Inflammatory macrophage (primary cell): ENCODE measurements around the gene CATSPERE.
"Not testable (repeated sequence)": the region's sequence is repeated elsewhere in the genome, so short reads cannot be mapped to it uniquely, and the experiment has no call there.

Experiments
- DNase-seq, 2 donors: peaks; one replicate each; pipeline ENCODE4 v3.0.0-alpha.2; 2020 to 2022

The CATSPERE gene

DNA sequence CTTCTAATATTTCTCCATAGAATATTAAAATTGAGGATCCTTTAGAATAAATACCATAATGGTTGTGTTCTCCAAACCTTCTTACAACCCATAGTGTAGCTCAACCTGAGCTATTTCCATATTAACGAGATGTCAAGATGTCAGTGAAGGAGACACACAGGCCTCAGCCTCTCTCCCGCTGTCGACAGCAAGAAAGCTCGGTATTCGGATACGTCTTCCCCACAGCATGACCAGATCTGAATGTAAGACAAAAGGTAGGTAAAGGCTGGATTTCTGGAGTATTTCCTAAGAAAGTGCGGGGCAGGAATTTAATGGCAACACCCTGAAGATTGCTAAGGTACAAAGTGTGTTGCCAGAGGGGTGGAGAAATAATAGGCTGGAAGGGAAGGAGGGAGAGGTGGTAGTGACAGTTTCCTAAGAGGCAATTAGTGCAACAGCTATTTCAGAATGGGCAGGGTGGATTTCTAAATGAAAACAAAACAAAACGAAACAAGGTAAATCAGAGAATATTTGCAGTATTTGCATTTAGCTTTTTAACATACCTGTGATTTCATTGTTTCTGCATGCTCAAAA lies 11.1 kb upstream of the CATSPERE start:
- DNase-seq: no peak

DNA sequence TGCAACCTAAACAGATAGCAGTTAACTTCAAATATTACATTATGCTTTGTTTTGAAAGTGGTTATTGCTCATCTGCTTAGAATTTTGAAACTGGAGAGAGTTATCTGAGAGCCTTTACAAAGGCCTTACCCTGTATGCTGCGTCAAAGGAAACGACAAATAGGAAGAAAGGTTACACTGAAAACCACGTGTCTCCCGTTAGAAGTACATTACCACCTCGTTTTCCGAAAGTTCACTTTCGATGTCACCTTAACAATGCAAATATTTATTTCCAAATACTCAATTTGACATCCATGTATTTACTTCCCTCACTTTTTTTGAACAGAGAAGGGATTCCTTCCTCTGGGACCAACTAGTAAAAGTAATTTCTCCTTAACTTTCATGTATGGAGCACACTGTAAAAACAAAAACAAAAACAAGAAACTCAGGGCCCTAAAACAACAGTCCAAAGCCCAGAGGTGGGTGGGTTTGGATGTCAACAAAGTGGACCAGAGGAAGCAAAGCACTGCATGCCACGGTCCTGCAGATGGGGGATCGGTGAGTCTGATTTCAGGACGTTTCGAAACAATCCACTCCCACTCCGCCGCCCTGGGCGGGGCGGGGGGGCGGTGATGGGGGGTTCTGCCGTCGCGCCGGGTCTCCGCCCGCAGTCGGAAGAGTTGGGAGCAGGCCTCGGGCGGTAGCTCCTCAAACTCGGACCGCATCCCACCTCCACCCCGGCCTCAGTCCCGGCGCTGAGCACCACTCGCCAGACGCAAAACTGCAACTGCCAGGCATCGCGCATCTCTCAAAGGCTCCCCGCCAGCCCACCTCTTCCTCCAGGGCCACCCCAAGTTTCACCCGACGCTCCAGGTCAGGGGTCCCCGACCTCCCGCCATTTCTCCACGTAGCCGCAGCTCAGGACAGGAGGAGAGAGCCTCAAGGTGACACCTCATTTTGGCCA lies 10.2 kb upstream of the CATSPERE start:
- peak; percentile 50 to 66 for DNase-seq

DNA sequence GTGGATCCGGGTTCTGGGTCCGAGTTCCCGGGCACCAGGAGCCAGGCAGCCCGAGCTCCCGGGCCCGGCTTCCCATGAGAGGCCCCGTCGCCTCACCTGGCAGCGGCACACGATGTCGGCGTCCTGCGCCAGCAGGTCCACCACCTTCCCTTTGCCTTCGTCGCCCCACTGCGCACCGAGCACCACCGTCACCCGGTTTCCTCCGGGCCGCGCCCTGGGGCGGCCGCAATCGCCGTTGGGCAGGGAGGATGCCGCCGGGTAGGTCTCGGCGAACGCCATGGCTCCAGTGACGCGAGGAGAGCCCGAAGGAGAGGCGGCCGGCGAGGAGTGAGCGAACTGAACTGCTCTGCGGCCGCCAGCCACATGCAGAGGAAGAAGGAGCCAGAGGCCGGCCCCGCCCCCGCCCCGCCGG lies 9.5 kb upstream of the CATSPERE start, which contains the start of gene ADSS2:
Gene ADSS2 (minus strand): TSS at position 371 of the 412 bp plus-strand sequence. CDS start 92 bp downstream, at position 279.
- no peak for DNase-seq

DNA sequence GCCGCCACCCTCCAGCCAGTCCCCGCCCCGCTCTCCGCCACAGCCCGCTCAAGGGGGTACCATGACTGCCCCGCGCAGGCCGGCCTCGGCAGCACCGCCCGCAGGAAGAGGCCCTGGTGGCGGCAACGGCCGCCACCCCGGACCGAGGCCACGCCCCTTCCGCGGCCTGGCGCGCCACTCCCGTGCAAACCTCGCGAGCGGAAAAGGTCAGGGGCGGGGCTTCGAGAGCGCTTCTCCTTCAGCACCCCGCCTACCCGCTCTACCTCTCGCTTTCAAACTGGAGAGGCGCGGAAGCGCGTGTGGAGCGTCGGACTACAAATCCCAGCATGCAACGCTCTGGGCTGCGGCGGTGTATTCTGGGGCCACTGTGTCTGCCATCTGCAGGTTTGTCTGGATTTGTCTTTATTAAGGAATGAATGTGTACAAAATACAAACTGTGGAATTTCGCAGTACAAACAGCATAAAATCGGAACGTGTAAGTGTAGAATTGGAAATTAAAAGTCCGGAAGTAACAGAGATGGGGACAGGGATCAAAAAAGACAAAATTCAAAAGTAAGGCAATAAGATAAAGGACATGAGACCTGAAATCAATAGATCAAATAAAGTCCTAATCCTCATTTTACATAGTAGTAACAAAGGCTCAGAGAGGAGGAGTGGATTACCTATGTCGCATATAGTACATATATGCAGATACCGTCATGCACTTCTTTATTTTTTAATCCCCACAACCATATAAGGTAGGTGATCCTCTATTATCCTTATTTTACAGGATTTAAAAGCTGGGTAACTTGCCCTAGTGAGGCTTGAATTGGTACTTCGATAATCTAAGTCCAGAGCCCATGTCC lies 8.9 kb upstream of the CATSPERE start:
- peak; percentile 100 for DNase-seq

DNA sequence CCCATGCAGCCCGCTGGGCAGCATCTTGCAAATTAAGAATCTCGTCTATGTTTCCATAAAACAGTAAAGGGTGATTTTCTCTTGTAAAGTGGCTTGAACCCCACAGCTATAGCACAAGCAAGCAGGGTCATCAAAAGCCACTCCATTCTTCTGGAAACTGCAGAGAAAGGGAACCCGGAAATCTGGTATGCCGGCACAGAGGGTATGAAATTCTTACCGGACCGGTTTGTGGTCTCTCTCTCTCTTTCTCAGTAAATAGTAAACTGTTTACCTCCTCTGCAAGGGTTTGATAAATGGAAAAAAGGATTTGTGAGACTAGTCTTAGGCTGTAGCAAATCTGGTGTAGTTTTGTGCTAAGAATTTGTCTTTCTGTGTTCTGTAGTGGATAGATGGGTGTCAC lies 6.7 kb upstream of the CATSPERE start:
- no peak for DNase-seq

DNA sequence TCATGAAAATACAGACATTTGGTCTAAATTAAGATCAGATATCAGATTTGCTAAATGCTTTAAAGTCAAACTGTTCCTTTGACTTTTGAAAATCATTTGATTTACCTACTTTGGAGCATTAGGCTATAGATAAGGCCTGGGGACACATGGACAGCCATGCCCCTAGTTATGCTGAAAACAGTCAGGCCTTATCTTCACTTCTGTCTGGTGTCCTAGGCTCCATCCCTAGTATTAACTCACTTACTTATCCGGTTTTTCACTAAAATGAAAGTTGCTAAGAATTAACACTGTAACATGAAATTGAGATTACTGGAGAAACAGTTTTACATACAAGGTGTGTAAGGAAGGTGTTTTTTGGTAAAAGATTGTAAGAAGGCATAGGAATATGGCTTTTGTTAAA lies 4.5 kb upstream of the CATSPERE start:
- no peak for DNase-seq

DNA sequence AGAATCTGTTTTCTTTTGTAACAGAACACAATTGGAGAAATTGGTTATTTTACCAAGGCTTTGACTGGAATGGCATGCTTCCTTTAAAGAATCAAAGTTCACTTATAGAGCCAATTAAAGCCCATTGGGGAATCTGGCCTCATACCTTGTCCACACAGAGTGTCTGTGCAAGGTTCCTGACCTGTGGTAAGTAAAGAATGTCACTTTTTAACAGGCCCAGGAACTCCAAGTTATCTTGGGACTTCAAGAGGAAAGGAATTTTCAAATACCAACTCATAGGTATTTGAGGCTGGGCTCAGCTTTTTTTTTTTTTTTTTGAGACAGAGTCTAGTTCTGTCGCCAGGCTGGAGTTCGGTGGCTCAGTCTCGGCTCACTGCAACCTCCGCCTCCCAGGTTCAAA lies 2.3 kb upstream of the CATSPERE start:
- DNase-seq: no peak

DNA sequence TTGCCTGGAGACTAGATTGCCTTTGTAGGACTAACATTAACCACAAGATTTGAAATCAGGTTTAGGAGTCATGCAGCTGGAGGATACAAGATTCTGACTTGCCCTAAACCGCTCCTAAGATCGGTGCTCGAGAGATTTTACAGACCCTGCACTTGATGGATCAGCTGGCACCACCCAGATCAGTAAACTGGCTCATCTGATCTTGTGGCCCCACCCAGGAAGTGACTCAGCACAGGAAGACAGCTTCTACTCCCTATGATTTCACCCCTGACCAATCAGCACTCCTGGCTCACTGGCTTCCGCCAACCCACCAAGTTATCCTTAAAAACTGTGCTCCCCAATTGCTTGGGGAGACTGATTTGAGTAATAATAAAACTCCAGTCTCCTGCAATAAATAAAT lies 876 bp upstream of the CATSPERE start:
- DNase-seq: no peak

DNA sequence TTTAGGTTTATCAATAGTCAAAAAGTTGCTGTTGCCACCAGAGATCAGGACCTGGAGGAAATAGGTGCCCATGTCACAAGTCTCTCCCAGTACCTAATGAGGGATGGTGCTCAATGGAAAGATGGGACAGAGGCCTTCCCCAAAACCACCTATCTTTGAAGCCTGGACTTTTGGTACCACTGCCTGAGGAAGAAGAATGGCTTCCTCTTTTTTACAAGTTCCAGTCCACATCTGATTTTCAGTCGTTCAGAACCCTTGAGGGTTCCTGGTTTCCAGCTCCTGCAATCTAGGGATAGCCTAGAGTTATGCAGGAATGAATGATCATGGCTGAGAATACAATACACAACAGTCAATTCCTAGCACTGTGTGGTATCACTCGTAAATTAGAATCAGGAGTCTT lies 5.7 kb downstream of the CATSPERE start:
- DNase-seq: no peak

DNA sequence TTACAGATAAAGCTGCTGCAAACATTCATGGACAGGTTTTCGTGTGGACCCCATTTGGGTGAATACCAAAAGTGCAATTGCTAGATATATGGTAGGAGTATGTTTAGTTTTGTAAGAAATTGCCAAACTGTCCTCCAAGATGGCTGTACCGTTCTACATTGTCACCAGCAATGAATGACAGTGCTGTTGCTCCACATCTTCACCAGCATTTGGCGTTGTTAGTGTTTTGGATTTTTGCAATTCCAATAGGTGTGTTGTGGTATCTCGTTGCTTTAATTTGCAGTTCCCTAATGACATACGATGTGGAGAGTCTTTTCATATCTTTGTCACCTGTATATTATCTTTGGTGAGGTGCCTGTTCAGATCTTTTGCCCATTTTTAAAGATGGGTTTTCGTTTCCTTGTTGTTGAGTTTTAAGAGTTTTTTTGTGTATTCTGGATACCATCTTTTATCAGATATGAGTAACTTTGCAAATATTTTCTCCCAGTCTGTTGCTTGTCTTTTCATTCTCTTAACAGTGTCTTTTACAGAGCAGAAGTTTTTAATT lies 12.1 kb downstream of the CATSPERE start:
- no peak for DNase-seq

DNA sequence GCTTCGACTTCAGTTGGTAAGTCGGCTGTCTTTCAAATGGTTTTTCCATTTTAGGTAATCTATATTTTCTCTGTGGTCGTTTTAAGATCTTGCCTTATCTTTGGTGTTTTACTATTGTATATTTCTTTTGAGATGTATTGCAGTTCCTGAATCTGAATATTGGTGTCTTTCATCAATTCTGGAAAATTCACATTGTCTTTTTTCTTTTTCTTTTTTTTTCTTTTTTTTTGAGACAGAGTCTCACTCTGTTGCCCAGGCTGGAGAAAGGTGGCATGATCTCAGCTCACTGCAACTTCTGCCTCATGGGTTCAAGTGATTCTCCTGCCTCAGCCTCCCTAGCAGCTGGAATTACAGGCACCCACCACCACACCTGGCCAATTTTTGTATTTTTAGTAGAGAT lies 23.9 kb downstream of the CATSPERE start:
- not testable (repeated sequence) for DNase-seq

DNA sequence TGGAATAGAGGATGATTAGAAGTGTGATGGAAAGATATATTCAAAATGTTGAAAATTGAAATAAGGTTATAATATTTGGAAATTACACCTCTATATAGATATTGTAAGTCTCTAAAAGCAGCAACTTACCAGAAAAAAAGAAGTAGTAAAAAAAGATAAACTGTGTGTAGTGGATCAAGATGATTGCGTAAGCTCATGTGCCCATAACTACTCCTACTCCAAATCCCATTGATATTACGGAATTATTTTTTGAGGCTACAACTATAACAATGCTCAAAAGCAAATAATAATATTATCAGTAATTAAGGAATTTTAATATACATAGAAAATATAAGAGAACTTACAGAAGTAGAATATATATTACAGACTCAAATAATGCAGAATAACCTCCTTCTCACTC lies 33.6 kb downstream of the CATSPERE start:
- DNase-seq: no peak

DNA sequence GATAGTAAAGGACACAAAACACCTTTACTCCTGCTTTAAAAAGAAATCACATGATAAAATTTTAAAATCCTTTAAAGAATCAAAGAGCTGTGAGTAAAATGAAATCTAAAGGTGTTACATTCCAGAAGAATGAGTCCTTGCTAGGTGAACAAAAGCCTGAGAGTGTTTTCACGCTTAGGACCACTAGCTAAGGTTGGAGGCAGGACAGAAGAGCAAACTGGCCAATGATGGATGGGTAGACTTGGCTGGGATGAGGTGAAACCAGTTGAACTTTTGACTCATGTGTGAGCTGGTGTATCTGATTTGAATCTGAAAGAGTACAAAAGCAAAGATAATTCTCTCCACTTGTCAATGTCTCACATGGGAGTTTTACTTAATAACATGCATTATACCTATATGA lies 35.1 kb downstream of the CATSPERE start:
- no peak for DNase-seq

DNA sequence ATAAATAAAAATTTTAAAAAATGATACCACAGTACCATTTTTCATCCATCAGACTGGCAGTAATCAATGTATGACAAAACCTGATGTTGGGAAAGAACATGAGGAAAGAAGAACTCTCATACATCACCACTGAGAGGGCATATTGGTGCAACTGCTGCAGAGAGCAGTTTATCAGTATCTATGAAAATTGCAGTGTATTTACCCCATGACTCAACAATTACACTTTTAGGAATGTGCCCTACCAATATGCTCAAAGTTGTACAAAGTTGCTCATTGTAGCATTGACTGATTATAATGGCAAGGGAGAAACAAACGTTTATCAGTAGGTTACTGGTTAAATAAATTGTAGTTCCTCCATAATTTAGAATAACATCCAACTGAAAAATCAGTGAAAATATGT lies 36.7 kb downstream of the CATSPERE start:
- DNase-seq: no peak

DNA sequence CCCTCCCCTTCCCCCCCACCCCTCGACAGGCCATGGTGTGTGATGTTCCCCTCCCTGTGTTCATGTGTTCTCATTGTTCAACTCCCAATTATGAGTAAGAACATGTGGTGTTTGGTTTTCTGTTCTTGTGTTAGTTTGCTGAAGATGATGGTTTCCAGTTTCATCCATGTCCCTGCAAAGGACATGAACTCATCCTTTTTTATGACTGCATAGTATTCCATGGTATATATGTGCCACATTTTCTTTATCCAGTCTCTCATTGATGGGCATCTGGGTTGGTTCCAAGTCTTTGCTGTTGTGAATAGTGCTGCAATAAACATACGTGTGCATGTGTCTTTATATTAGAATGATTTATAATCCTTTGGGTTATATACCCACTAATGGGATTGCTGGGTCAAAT lies 38.4 kb downstream of the CATSPERE start:
- not testable (repeated sequence) for DNase-seq

DNA sequence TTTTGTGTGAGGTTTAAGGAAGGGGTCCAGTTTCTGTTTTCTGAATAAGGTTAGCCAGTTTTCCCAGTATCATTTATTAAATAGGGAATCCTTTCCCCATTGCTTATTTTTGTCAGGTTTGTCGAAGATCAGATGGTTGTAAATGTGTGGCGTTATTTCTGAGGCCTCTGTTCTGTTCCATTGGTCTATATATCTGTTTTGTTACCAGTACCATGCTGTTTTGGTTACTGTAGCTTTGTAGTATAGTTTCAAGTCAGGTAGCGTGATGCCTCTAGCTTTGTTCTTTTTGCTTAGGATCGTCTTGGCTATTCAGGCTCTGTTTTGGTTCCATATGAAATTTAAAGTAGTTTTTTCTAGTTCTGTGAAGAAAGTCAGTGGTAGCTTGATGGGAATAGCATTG lies 39.4 kb downstream of the CATSPERE start:
- DNase-seq: not testable (repeated sequence)

DNA sequence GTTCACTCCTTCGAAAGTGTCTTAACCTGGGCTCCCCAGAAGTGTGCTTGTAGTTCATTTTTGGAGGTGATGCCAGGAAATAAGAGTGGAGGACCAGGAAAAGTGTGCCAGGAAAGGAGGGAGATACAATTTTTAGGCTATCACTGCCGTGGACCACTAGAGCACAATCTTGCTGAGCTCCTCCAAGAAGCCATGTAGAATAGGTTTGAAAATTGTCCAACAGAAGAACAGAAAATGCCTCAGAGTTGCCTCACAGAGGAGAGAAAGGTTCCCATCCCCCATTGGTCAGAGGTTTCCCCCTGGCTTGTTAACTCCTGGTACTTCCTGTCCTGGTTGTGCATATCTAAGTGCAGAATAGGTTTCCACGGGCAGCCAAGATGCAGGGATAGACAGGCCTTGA lies 41.6 kb downstream of the CATSPERE start:
- DNase-seq: no peak

DNA sequence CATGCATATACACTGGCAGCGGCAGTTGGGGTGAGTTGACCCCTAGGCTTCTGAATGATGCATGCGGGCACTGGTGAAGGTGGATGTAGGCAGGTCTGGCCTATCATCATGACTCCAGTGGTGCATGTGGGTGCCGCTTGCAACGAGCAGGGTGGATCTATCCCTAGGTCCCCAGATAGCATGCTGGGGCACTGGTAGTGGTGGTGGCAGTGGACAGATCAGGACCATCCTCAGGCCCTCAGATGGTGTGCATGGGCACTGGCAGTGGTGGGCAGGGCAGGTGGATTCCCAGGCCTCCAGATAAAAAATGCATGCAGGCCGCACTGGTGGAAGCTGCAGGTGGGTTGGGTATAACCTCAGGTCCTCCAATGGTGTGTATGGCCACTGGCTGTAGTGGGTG lies 52.4 kb downstream of the CATSPERE start:
- no peak for DNase-seq

DNA sequence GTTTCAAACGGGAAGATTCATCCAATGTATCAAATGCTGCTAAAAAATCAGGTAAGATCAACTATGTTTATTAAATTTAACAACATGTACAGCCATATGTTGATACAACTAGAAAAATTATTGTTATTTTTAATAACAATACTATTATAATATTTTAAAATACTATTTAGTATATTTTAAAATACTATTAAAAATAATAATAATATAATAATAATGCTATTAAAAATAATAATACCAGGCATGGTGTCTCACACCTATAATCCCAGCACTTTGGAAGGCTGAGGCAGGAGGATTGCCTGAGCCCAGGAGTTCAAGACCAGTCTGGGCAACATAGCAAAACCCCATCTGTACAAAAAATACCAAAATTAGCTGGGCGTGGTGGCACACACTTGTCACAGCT lies 54.6 kb downstream of the CATSPERE start:
- no peak for DNase-seq

DNA sequence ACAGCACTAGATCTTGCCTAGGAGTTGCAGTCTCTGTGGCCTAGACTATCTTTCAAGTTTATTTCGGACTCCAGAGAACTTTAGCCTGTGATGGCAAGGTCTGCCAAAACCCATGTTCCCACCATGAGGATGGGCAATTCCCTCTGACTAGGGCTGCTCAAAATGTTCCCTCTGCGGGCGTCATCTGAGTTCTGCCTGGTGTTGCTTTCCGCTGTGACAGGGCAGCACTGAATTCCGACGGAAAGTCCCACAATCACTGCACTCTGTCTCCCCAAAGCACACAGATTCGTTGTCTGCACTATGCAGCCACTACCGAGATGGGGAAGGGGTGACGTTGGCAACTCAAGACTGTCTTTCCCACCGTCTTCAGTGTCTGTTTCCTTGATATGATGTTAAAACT lies 75.2 kb downstream of the CATSPERE start:
- no peak for DNase-seq

DNA sequence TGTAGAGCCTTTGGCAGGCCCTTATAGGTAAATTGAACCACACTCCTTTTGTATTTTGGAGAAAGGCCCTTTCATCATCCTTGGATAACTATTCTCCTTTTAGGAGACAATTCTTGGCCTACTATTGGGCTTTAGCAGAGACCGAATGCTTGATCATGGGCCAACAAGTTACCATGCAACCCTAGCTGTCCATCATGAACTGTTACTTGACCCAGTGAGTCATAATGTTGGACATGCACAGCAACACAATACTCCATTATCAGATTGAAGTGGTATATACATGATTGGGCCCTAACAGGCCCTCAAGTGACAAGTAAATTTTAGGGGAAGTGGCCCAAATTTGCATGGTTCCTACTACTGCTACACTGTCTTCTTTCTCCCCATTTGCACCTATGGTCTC lies 84.4 kb downstream of the CATSPERE start:
- no peak for DNase-seq

DNA sequence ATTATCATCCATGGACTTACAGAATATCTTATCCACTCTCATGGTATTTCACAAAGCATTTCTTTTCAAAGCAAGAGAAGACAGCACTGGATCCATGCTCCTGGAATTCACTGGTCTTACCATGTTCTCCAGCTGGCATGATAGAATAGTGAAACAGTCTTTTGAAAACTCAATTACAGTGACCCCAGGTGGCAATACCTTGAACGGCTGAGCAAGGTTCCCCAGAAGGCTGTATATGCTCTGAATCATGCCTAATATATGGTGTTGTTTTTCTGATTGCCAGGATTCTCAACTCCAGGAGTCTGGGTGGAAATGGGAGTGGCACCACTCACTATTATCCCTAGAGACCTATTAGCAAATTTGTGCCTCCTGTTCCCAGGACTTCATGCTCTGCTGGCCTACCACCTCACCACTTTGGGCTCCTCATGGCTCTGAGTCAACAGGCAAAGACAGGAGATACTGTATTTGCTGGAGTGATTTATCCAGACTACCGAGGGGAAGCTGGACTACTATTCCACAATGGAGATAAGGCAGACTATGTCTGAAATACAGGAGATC lies 87.6 kb downstream of the CATSPERE start:
- DNase-seq: no peak

DNA sequence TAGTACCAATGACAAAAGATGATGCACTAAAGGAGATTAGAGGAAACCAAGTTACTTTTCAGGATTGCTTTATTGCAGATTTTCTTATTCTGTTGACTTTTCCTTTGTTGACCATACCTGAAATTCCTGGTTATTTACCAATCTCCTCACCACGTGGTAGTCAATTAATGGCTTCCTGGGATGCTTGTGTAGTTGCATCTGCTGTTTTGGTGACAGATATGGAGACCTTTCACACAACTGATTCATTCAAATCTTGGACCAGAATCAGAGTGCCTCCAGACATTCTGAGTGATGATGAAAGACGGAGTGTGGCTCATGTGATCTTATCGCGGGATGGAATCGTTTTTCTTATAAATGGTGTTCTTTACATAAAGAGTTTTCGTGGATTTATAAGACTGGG lies 91.3 kb downstream of the CATSPERE start:
- no peak for DNase-seq
